HT1080 (cell line): ENCODE results near the gene CHRM3. TPM values are rescaled to one million over a fixed set of nuclear protein-coding genes. Genes with fewer than 3 reads are reported as not detected.
"Not testable (repeated sequence)": the region's sequence is repeated elsewhere in the genome, so short reads cannot be mapped to it uniquely, and the experiment has no call there.

Experiments used
- DNase-seq: peaks from one replicate; pipeline ENCODE4 v3.0.0-alpha.2; 2015; ENCODE audit warnings: low read depth
- polyA plus RNA-seq, 2 experiments: library from polyadenylated mRNA; depleted of rRNA; stranded (reverse); fragments of >200 nt; gene quantifications; 2 replicates each; pipeline ENCODE4 v1.2.3, GENCODE V29; 2015
- total RNA-seq: library from RNA; depleted of rRNA; stranded (reverse); fragments of >200 nt; shearing (Covaris generic); gene quantifications from 2 replicates; pipeline ENCODE4 v1.2.3, GENCODE V29; 2014; rRNA removed

CHRM3 gene
- 3.2 and 3.3 TPM in 2 replicates for total RNA-seq
- 2.6 and 2.9 TPM in 2 replicates for polyA plus RNA-seq (2015; cell fraction: cytosol; rRNA removed)
- polyA plus RNA-seq (2015; cell fraction: nucleus; rRNA removed), result 2.8 and 3.4 TPM in 2 replicates

DNA sequence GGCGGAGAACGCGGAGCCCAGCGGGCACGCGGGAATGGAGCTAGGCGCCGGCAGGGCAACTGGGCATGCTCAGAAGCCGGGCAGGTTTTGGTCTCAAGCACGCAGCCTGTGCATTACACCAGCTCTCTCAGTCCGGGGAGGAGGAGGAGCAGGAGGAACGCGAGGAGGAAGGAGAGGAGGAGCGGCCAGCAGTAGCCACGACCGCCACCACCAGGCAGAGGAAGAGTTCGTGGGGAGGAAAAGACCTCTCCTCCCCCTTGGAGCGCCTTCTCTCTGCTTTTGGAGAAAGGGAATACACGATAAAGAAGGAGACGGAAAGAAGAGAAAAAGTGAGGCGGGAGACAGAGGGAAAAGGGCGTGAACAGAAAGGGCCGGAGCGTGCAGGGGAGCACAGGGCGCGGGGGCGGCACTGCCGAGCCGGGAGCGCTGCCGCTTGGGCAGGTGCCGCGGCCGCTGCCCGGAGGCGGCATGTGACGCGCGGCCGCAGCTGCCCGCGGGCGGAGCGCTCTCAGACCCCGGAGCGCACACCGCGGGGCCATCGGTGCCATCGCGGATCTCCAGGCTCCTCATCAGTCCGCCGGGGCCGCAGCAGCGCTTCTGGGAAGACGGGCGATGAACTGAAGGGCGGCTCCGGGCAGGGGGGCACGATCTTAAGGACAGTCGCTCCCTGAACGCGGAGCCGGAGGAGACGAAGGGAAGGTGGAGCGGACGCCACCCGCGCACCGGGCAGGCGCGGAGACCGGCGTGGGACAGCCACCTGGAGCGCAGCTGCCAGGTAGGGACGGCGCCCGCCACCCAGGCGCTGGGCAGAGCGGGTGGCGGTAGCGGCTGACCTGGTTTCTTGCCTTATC is at the start of gene CHRM3:
TSS of gene CHRM3 (plus strand) at position 116 of the 851 bp plus-strand sequence. CDS start 520,884 bp downstream, outside the sequence.
- DNase-seq, result peak; percentile 88

DNA sequence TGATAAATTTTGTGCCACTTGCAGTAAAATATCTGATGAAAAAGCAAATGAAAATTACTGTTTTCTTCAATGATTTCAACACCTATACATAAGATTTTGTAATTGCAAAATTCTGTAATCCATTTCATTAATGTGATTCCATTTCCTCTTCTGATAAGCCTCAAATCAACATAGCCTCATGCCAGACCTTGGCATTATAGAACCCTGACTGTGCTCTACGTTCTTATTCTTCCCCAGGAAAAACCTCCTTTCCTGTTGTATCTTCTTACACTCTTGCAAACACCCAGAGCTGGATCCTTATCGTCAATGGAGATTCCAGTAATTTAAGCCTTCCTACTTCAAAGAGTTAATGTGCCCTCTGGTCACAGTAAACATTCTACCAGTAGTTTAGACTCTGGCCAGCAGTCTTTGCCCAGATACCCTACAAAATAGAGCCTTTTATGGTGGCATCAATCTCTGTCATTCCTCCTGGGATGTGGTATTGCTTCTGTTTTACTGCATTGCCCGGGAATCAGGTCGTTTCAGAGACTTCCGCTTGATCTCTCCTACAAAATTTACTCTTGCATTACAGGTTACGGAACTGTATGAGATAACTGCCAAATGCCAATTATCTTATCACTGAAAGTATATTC is 48.5 kb upstream of the CHRM3 start:
- DNase-seq, result no peak

DNA sequence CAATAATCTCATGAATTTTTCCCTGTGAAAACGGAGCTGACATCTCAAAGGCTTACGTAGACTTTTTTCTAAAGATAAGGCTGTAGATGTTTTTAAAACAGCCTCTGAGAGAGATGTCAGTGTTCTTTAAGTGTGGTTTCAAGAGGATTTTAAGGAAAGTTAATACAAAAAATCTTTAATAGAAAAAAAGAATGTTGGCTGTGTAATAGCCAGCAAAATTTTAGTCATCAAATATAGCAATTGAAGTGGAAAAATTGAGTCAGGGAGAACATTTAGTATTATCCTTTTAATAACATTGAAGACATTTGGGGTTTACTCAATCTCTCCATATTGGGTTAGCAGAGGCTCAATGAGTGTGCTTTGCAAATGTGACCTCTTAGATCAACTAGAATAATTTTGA is 38.6 kb upstream of the CHRM3 start:
- no peak for DNase-seq

DNA sequence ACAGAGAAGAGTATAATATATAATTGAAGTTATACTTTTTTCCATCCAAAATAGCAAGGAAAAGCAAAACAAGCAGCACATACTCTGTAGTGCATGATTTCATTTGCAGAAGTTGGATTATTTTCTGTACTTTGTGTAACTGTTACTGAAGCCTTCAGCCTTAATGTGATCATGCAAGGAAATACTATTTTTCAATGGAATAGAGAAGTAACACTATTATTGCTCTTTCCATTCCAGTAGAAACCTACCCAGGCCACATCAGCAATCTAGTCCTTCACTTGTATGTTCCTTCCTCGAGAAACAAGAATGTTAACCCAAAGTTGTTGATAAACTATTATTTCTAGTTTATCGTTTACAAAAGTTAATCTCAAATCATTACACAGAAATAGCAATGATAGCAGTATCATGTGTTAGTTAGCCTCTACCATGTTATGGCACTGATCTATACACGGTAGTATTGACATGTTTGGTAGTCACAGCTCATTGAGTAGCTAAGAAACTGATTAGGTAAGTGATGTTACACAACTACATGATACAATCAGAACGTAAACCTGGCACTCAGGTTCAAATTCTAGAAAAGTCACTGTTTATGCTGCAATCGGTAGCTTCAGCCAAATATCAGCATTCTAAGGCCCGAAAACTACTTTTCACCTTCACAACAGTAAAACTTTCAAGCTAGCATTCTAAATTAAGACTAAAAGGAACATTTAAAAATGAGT is 37.6 kb upstream of the CHRM3 start:
- DNase-seq, result no peak

DNA sequence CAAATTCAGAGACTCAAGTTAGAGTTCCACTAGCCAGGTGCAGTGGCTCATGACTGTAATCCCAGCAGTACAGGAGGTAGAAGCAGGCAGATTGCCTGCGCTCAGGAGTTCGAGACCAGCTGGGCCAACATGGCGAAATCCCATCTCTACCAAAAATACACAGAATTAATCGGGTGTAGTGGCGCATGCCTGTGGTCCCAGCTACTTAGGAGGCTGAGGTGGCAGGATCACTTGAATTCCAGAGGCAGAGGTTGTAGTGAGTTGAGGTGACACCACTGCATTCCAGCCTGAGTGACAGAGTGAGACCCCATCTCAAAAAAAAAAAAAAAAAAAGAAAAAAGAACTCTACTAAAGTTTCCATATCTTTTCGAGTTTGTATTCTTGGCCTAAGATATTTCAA is 36.7 kb upstream of the CHRM3 start:
- no peak for DNase-seq

DNA sequence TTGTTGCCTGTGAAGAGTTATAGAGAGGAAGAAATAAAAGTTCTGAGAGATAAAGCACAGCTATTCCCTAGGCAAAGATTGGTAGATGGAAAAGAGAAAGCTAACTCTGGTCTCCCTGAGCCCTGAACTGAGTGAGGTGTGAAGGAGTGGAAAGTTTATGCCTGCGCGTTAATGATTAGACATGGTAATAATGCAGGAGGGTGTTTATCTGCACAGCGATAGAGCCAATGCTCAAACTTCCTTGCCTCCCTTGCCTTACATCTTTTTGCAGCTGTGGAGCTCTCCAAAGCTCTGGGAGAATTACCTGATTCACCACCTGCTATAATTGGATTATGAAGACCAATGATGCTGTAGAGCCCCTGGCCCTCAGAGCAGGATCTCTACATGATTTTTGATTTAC is 32.8 kb upstream of the CHRM3 start:
- DNase-seq, result no peak

DNA sequence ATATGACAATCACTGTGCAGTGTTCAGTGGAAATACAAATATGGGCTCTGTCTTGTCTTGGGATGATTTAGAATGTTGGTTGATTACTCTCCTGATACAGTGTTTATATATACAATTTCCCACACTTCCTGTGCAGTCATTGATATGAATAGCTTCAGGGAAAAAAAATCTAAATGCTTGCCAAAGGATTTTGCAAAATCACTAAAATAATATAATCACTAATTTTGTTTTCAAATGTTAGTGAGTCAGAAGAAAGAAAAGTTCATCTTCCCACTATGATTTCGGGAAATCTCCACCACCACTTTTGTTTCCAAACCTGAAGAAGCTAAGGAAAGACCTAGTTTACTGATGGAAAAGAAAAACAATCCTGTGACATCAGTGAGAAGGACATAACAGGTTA is 32.1 kb upstream of the CHRM3 start:
- DNase-seq, result no peak

DNA sequence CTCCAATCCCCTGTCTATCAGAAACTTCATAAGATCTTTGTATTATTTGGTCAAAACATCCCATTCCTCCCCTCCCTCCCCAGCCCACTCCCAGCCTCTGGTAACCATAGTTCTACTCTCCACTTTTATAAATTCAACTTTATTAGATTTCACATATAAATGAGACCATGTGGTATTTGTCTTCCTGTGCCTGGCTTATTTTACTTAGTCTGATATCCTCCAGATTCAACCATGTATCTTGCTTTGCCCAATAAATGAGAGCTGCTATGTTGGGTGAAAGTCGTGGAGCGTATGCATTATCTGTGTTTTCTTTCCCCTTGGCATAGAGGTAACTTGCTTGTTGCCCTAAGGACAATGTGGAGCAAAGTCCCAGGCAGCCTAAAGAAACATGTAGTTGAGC is 28.5 kb upstream of the CHRM3 start:
- DNase-seq, result no peak

DNA sequence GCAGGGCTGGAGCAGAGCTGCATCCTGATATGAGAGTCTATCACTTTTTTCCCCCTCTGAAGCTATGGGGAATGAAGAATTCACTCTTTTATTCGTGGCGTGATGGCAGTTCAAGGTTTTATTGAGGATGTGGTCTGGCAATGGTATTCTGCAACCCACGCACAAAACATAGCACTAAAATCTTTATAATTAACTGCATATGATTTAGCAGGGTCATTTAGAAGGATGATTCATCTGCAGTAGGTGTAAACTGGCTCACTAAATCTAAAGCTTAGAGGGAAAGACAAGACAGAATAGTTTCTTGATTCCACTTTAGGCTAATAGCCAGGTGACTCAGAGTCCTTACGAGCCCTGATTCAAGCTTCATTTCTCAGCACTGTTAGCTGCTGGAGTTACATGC is 25.0 kb upstream of the CHRM3 start:
- peak; percentile 75 for DNase-seq

DNA sequence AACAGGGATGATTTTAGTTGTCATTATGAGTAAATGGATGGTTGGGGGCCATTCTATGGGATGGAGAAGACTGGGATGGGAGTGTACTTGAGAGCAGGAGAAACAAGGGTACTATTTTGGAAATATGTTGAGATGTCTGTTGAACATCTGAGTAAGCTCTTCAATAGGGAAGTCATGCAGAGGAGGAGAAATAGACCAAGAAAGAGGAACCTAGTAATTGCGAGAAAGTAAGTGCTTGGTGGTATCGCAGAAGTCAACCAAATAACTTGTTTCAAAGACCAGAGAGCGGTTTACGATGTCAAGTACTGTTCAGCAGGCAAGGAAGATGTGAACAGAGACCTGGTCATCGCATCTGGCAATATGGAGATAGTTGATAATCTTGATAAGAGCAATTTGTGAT is 22.4 kb upstream of the CHRM3 start:
- DNase-seq, result no peak

DNA sequence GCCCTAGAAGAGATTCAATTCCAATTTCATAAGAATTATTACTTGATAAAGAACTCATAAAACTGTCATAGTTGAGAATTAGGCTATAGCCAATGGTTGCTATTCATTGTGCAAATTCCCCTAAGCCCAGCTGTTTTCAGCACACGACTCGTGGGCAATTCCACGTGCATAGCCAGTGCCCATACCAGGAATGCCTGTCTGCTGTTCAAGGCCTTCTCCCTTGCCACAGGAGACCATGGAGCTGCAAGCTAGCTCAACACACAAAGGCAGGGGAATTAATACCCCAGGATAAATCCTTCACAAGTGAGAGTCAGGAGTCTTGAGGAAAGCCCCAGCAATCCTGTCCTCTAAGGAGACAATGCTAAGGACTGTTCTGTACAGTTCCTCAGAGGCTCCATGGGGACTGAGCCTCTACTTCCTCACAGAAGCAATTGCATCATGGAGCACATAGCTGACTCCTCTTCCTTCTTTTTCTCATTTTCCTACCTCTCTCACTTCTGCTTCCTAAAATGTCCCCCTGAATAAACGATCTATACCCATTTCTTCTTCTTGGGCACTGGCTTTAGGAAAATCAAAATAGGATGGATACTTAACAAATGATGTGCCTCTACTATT is 19.1 kb upstream of the CHRM3 start:
- DNase-seq, result no peak

DNA sequence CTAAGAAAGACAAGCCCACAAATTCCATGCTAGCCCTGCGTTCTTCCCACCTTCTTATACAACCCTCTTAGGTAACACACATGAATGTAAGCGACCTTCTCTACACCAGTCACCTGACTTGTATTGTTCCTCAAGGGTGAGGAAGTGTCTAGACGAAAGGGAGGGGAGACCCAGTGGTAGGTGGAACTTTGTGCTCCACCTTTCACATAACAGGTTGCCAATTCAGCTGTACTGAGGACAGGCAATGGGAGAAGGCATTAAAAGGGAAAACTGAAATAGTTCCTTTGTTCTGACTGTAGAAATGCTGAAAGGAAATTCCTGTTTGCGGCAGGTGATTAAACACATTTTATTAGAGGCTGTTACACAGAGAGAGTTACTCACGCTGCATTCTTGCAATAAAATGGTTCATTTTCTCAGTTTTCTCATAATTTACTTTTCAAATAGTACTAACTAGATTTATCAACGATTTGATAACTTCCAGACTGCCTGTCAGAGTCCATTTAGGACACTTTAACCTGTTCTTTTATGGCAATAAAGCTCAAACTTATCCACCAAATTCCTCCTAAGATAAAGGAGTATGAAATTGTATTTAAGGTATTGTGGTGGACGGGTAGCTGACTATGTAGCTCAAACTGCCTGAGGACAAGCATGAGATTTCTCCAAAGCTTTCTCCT is 17.8 kb upstream of the CHRM3 start:
- peak; percentile 3 for DNase-seq

DNA sequence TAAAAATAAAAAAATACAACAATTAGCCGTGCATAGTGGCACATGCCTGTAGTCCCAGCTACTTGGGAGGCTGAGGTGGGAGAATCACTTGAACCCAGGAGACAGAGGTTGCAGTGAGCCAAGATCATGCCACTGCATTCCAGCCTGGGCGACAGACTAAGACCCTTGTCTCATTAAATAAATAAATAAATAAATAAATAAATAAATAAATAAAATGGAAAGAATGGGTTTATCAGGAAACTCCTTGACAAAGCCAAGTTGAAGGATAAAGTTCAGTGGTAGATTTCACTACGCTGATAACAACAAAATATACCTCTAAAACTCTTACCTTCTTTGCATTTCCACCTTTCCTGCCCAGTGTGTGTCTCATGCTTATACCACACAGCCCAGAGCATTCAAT is 15.5 kb upstream of the CHRM3 start:
- not testable (repeated sequence) for DNase-seq

DNA sequence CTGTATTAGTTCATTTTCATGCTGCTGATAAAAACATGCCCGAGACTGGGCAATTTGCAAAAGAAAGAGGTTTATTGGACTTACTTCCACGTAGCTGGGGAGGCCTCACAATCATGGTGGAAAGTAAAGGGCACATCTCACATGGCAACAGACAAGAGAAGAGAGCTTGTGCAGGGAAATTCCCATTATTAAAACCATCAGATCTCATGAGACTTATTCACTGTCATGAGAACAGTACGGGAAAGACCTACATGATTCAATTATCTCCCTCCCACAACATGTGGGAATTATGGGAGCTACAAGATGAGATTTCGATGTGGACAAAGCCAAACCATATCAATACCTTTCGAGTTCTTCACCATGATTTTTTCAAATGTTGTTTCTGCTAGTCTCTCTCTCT is 3.7 kb upstream of the CHRM3 start:
- DNase-seq, result no peak

DNA sequence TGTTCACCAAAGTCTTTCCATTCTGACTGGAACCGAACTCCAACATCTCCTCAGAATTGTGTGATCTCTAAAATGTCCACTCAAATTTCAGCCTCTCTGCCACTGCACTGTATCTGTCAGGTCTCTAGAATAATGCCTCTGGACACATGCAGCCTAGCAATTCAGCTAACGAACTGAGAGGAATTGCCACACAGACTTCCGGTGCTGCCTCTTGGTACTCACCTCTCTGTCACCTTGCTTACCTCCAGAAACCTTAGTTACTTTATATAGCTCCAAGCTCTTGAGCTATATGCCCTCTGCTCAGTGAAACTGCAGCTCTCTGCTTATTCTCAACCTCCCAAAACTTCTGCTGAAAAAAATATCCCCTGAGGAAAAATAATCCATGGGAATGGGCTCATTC is 2.7 kb upstream of the CHRM3 start:
- DNase-seq, result no peak

DNA sequence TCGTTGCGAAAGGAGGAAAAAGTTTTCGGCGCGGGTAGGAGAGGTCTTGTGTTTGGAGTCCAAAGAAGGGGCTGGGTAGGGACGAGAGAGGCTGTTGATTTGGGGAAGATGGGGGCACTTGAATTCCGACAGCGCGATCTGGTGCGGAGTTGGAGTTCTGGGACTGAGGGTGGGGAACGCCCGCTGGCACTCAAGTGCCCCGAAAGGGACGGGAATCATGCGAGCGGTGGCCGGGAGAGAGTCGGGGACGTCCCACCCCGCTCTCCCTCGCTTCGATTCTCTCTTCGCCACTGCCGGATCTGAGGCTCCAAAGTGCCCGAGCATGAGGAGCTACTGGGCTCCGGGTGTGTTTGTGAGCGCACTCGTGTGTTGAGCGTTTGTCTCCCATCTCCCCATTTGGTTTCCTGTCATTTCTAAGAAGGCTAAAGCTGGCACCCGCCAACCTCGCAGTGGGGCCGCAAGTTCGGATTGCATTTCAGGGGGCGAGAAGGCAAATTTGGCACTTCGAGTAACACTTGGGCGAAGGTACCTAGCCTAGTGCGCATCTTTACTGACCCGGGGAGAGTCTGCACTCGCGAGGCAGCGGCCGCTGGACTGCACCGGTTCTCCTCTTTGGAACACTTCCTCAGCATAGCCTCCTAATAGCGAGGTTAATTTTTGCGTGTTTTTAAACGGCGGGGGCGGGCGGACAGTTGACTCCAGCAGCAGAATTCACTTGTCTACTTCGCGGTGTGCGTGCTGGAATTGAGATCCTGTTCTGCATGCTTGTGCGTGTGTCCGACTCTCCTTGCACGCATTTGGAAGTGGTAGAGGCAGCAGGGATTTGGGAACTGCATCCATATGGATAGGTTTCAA is 1.2 kb downstream of the CHRM3 start:
- no peak for DNase-seq

DNA sequence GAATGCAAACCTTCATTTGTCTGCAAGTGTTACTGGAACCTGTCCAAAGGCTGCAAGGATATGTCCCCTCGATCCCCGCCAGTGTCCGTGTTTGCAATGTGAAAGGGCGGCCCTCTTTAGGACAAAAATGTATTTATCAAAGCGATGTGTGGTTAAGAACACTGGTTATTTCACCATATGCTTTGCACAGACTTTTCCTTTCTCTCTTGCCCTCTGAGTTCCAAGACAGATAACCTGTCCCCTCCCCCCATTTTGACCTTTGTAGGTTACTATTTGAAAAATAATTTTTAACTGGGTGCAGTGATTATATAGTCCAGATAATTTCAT is 1.8 kb downstream of the CHRM3 start:
- no peak for DNase-seq

DNA sequence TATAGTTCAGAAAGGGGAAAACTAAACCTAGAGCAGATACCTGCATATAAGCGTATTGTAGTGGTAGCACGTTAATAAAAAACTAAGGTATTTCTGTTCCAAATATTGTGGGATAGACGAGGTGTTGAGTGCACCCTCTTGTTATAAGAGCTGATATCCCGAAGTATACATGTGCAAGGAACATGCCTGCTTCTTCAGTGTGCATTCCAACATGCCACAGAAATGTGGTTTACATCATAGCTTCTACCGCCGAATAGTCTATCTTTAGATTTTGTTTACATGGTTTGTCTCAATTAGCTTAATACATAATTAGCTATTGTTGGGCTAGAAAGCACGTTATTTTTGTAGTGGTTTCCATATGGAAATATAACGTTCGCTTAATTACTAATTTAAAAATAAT is 2.2 kb downstream of the CHRM3 start:
- no peak for DNase-seq

DNA sequence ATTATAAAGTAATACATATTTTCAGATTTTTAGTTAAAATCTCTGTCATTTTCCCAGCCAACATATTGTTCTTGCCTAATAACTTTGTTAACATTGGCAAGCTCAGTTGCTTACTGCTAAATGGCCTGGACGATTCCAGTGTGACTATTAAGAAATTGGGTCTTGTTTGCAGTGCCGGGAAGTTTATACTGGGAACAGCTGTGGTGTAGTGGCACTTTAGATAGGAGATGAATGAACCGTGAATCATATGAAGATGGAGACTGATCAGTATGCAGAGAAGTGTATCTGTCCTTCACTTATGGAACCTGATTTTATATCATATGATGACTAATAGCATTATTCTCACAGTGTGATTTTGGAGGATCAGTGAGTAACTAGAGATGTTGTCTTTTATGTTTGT is 3.3 kb downstream of the CHRM3 start:
- DNase-seq, result peak; percentile 46

DNA sequence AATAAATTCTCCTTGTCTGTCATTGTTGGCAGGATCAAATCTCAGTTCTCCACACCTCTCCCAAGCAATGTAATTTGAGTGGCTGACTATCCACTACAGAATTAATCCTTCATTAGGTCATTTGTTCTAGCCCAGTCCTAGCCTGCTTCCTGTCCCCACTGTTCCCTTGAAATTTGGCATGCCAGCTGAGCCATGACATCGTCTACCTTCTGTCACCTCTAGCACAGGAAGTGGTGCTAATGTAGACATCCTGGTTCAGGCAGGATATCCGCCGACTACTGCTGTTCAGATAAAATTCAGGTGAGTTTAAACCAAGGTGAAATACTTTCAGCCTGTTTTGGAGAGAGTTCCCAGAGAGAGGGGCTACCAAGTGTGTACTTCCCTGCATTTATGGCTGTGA is 5.9 kb downstream of the CHRM3 start:
- no peak for DNase-seq
